K562 (cell line): ENCODE data around the gene CDKN1C. TPM values are rescaled to one million over a fixed set of nuclear protein-coding genes. Genes with fewer than 3 reads are reported as not detected.

Experiments
- CHD1 ChIP-seq: fragments of 200-600 bp; sonication (generic); IDR thresholded peaks from one replicate; pipeline ENCODE4 v1.6.1; 2012; ENCODE audit warnings: mild to moderate bottlenecking, moderate library complexity, low read length, inconsistent platforms
- CXXC5 ChIP-seq: fragments of 250-450 bp; sonication (Bioruptor Pico); IDR thresholded peaks from 2 replicates; pipeline ENCODE4 v1.8.0; 2022; ENCODE audit warnings: inconsistent platforms, mild to moderate bottlenecking, moderate library complexity
- FOXJ2 ChIP-seq: fragments of 200-800 bp; sonication (Bioruptor generic); IDR thresholded peaks from 2 replicates; pipeline ENCODE4 v1.6.1; 2016; ENCODE audit warnings: missing genetic modification characterization, missing compliant biosample characterization
- FOXM1 ChIP-seq, 2 experiments: fragments of 450-650 bp in 1 of 2; sonication (generic) in 1 of 2; formaldehyde crosslinking in 1 of 2; IDR thresholded peaks; 2 replicates each; pipeline versions ENCODE4 v1.6.1 to v1.9.0; 2017 to 2022; ENCODE audit warnings: low read depth in 2 of 2, mild to moderate bottlenecking in 2 of 2, missing genetic modification reagents in 1 of 2, moderate library complexity in 1 of 2
- GTF2A2 ChIP-seq: IDR thresholded peaks from 2 replicates; pipeline ENCODE4 v1.6.1; 2016; ENCODE audit warnings: mild to moderate bottlenecking, missing genetic modification characterization, missing compliant biosample characterization
- HMGN3 ChIP-seq: IDR thresholded peaks from 2 replicates; pipeline ENCODE4 v1.6.1; 2011; ENCODE audit warnings: borderline replicate concordance, low read depth, mild to moderate bottlenecking, mixed read lengths, low read length; ENCODE audit not compliant: insufficient read length; ENCODE audit errors: extremely low read depth
- KDM2B ChIP-seq: fragments of 250-450 bp; sonication (Bioruptor Pico); IDR thresholded peaks from 2 replicates; pipeline ENCODE4 v1.8.0; 2021; ENCODE audit warnings: mild to moderate bottlenecking, moderate library complexity
- MITF ChIP-seq: IDR thresholded peaks from 2 replicates; pipeline ENCODE4 v1.6.1; 2014; ENCODE audit warnings: antibody characterized with exemption
- MTA3 ChIP-seq: fragments of 450-650 bp; formaldehyde crosslinking; IDR thresholded peaks from 2 replicates; pipeline ENCODE4 v1.6.1; 2017; ENCODE audit warnings: mild to moderate bottlenecking, borderline replicate concordance
- MYNN ChIP-seq, 2 experiments: sonication (generic); formaldehyde crosslinking in 1 of 2; IDR thresholded peaks; 2 replicates each; pipeline versions ENCODE4 v1.5.0 to v1.6.1; 2016 to 2020; ENCODE audit warnings: antibody characterized with exemption in 1 of 2, missing genetic modification reagents in 1 of 2
- PCBP2 ChIP-seq: fragments of 200-400 bp; formaldehyde crosslinking; IDR thresholded peaks from 2 replicates; pipeline ENCODE4 v1.6.1; 2018; ENCODE audit warnings: low read length, low read depth, mild to moderate bottlenecking, moderate library complexity; ENCODE audit not compliant: poor library complexity, severe bottlenecking
- RB1 ChIP-seq: fragments of 450-650 bp; IDR thresholded peaks from 2 replicates; pipeline ENCODE4 v1.6.1; 2017; ENCODE audit warnings: low read depth, mild to moderate bottlenecking
- RFX7 ChIP-seq: fragments of 250-450 bp; sonication (Bioruptor Pico); IDR thresholded peaks from 2 replicates; pipeline ENCODE4 v1.5.1; 2021; ENCODE audit warnings: mild to moderate bottlenecking
- TCF15 ChIP-seq: fragments of 250-450 bp; sonication (Bioruptor Pico); IDR thresholded peaks from 2 replicates; pipeline ENCODE4 v1.8.0; 2022; ENCODE audit warnings: moderate library complexity, mild to moderate bottlenecking, inconsistent platforms
- ZBTB33 ChIP-seq: sonication (generic); formaldehyde crosslinking; IDR thresholded peaks from 2 replicates; pipeline ENCODE4 v1.8.1; 2023; ENCODE audit warnings: mild to moderate bottlenecking, missing genetic modification reagents
- ZKSCAN1 ChIP-seq: fragments of 150-350 bp; IDR thresholded peaks from 2 replicates; pipeline ENCODE4 v1.6.1; 2016; ENCODE audit warnings: low read depth, low read length
- ZNF57 ChIP-seq: fragments of 450-650 bp; formaldehyde crosslinking; IDR thresholded peaks from 2 replicates; pipeline ENCODE4 v1.4.0; 2020; ENCODE audit warnings: mild to moderate bottlenecking, moderate library complexity
- polyA plus RNA-seq, 8 experiments: library from polyadenylated mRNA; depleted of rRNA in 4 of 8; stranded (reverse) in 5 of 8; unstranded in 3 of 8; fragments of >200 nt; fragmentation: Nextera tagmentation in 2 of 8; fragmentation: Illumina TruSeq in 1 of 8; extraction: Ambion mirVana in 2 of 8; extraction: Trizol in 1 of 8; gene quantifications; 2 replicates each; pipeline versions ENCODE4 v1.2.1 to v1.2.3, GENCODE V29; 2011 to 2014; ENCODE audit warnings: inconsistent platforms in 1 of 8, missing spikeins in 1 of 8
- total RNA-seq, 7 experiments: library from RNA; depleted of rRNA in 6 of 7; stranded (reverse); fragments of >200 nt in 6 of 7; fragmentation: Illumina TruSeq in 2 of 7; extraction: Trizol in 2 of 7; gene quantifications; 2 replicates each; pipeline versions ENCODE4 v1.2.1 to v1.2.3, GENCODE V29; 2011 to 2021; ENCODE audit warnings: low replicate concordance in 1 of 7

The CDKN1C gene
- total and polyA plus RNA-seq, 9 of the 15 experiments (the other 6 are each of a cell fraction or from before 2014, with no cell fraction given) = 2.8 to 21.1 (median 9.3) TPM

- TF ChIP-seq ZBTB33 (CRISPR knock-in tag) (peak; percentile 69), MITF (no peak), GTF2A2 (tag) (peak; percentile 85; the same call in 1 of the 2 replicates), MYNN (IDR thresholded peaks at IDR 0.05) (no peak), MYNN (CRISPR knock-in tag; IDR thresholded peaks at IDR 0.05) (no peak), CHD1 (peak; percentile 30), ZKSCAN1 (no peak), ZNF57 (CRISPR knock-in tag) (no peak), FOXJ2 (tag) (no peak), RB1 (peak; percentile 13; the same call in 1 of the 2 replicates), RFX7 (CRISPR knock-in tag) (no peak), KDM2B (peak; percentile 62; the same call in 1 of the 2 replicates), HMGN3 (peak; percentile 0), FOXM1 (IDR thresholded peaks at IDR 0.05; ENCODE audit: low read depth) (no peak), FOXM1 (CRISPR knock-in tag; IDR thresholded peaks at IDR 0.05; ENCODE audit: low read depth) (no peak), CXXC5 (peak; percentile 78), PCBP2 (no peak), TCF15 (CRISPR knock-in tag) (no peak), MTA3 (no peak; the same call in 1 of the 2 replicates)
Measured at GRCh38 chr11:2928605-2929530, 43.3 kb upstream of the CDKN1C start, which contains the start of gene PHLDA2 (continued).
